WTC11 (cell line): Measurements from ENCODE around the gene GABRG1. TPM values are rescaled to one million over a fixed set of nuclear protein-coding genes. Genes with fewer than 3 reads are reported as not detected.
A peak's percentile ranks its signal among the peaks of the same experiment; 100 is the strongest.

Experiments
- ATAC-seq: fragments of 200-7000 bp; cut with Tn5 transposase; 2 replicates; pipeline ENCODE4 v1.10.0; 2021; ENCODE audit warnings: mild to moderate bottlenecking, moderate library complexity
- Bru-seq: library from RNA; stranded (reverse); fragments of 400-500 nt; gene quantifications from one replicate; lab custom pipeline; 2021; lab: Mats Ljungman, UMichigan
- CTCF ChIA-PET: fragments of 300-600 bp; sonication (Branson Sonifier 250); formaldehyde crosslinking; loops from one replicate; lab custom pipeline; 2021; ENCODE audit warnings: antibody characterized with exemption; lab: Charles Lee
- POLR2A ChIA-PET: fragments of 350-600 bp; sonication (Branson Sonifier 250); formaldehyde crosslinking; loops from one replicate; lab custom pipeline; 2021; ENCODE audit warnings: antibody characterized with exemption; lab: Charles Lee
- DNase-seq: peaks from one replicate; pipeline ENCODE4 v3.0.0; 2021; ENCODE audit warnings: low spot score
- H3K27ac Mint-ChIP-seq: 2 replicates; pipeline ENCODE4 v1.8.0; 2021; ENCODE audit warnings: mixed read lengths
- H3K27me3 Mint-ChIP-seq: 2 replicates; pipeline ENCODE4 v1.8.0; 2021; ENCODE audit warnings: low read depth, mild to moderate bottlenecking, moderate library complexity, mixed read lengths
- H3K36me3 Mint-ChIP-seq: 2 replicates; pipeline ENCODE4 v1.8.0; 2021; ENCODE audit warnings: mixed read lengths
- H3K4me1 Mint-ChIP-seq: 2 replicates; pipeline ENCODE4 v1.8.0; 2022; ENCODE audit warnings: mixed read lengths
- H3K4me3 Mint-ChIP-seq: 2 replicates; pipeline ENCODE4 v1.8.0; 2021; ENCODE audit warnings: mild to moderate bottlenecking, moderate library complexity, mixed read lengths
- H3K9me3 Mint-ChIP-seq: 2 replicates; pipeline ENCODE4 v1.8.0; 2021; ENCODE audit warnings: mixed read lengths
- ATF1 ChIP-seq: sonication (generic); formaldehyde crosslinking; IDR thresholded peaks from 2 replicates; pipeline ENCODE4 v1.8.1; 2023; ENCODE audit warnings: mild to moderate bottlenecking, moderate library complexity, missing genetic modification reagents
- CREB1 ChIP-seq: sonication (generic); formaldehyde crosslinking; IDR thresholded peaks from 2 replicates; pipeline ENCODE4 v1.8.0; 2023; ENCODE audit warnings: mild to moderate bottlenecking, missing genetic modification reagents
- ESRRA ChIP-seq: sonication (generic); formaldehyde crosslinking; IDR thresholded peaks from 2 replicates; pipeline ENCODE4 v1.8.1; 2022; ENCODE audit warnings: mild to moderate bottlenecking, missing genetic modification reagents, borderline replicate concordance
- ETV6 ChIP-seq: sonication (generic); formaldehyde crosslinking; IDR thresholded peaks from 2 replicates; pipeline ENCODE4 v1.8.1; 2022; ENCODE audit warnings: mild to moderate bottlenecking, missing genetic modification reagents
- FOXP1 ChIP-seq: sonication (generic); formaldehyde crosslinking; IDR thresholded peaks from 2 replicates; pipeline ENCODE4 v1.8.0; 2022; ENCODE audit warnings: missing genetic modification reagents, mild to moderate bottlenecking, moderate library complexity, borderline replicate concordance
- GRHL2 ChIP-seq: fragments of 250-450 bp; sonication (Bioruptor Pico); IDR thresholded peaks from 2 replicates; pipeline ENCODE4 v1.8.0; 2022; ENCODE audit warnings: mild to moderate bottlenecking, moderate library complexity; ENCODE audit not compliant: insufficient replicate concordance, severe bottlenecking
- HMGA2 ChIP-seq: fragments of 250-450 bp; sonication (Bioruptor Pico); IDR thresholded peaks from 2 replicates; pipeline ENCODE4 v1.4.0; 2021; ENCODE audit warnings: mild to moderate bottlenecking, moderate library complexity
- MYBL2 ChIP-seq: sonication (generic); formaldehyde crosslinking; IDR thresholded peaks from 2 replicates; pipeline ENCODE4 v1.8.1; 2023; ENCODE audit warnings: mild to moderate bottlenecking, moderate library complexity, missing genetic modification reagents
- NFYB ChIP-seq: sonication (generic); formaldehyde crosslinking; conservative IDR thresholded peaks from 2 replicates; pipeline ENCODE4 v1.8.0; 2022; ENCODE audit warnings: low read depth, missing genetic modification reagents
- NR1H2 ChIP-seq: sonication (generic); formaldehyde crosslinking; IDR thresholded peaks from 2 replicates; pipeline ENCODE4 v1.9.0; 2021; ENCODE audit warnings: mild to moderate bottlenecking, moderate library complexity, missing genetic modification reagents
- NR2C2 ChIP-seq: sonication (generic); formaldehyde crosslinking; IDR thresholded peaks from 2 replicates; pipeline ENCODE4 v1.8.0; 2022; ENCODE audit warnings: mild to moderate bottlenecking, missing genetic modification reagents
- PRRX2 ChIP-seq: fragments of 250-450 bp; sonication (Bioruptor Pico); IDR thresholded peaks from 2 replicates; pipeline ENCODE4 v1.8.0; 2021; ENCODE audit warnings: mild to moderate bottlenecking
- SMAD4 ChIP-seq: sonication (generic); formaldehyde crosslinking; IDR thresholded peaks from 2 replicates; pipeline ENCODE4 v1.8.0; 2022; ENCODE audit warnings: mild to moderate bottlenecking, missing genetic modification reagents
- TEAD1 ChIP-seq: sonication (generic); formaldehyde crosslinking; IDR thresholded peaks from 2 replicates; pipeline ENCODE4 v1.8.0; 2022; ENCODE audit warnings: mild to moderate bottlenecking, missing genetic modification reagents
- USF2 ChIP-seq: sonication (generic); formaldehyde crosslinking; IDR thresholded peaks from 2 replicates; pipeline ENCODE4 v1.8.1; 2023; ENCODE audit warnings: mild to moderate bottlenecking, missing genetic modification reagents, moderate library complexity
- ZNF232 ChIP-seq: sonication (generic); formaldehyde crosslinking; IDR thresholded peaks from 2 replicates; pipeline ENCODE4 v1.8.0; 2022; ENCODE audit warnings: mild to moderate bottlenecking, missing genetic modification reagents
- ZNF396 ChIP-seq: fragments of 250-450 bp; sonication (Bioruptor Pico); IDR thresholded peaks from 2 replicates; pipeline ENCODE4 v1.8.0; 2021; ENCODE audit warnings: mild to moderate bottlenecking, moderate library complexity, borderline replicate concordance
- ZNF416 ChIP-seq: fragments of 250-450 bp; sonication (Bioruptor Pico); IDR thresholded peaks from 2 replicates; pipeline ENCODE4 v1.9.0; 2021; ENCODE audit warnings: mild to moderate bottlenecking, inconsistent platforms
- ZNF425 ChIP-seq: fragments of 250-450 bp; sonication (Bioruptor Pico); conservative IDR thresholded peaks from 2 replicates; pipeline ENCODE4 v1.9.0; 2021; ENCODE audit warnings: mild to moderate bottlenecking
- ZNF512 ChIP-seq: sonication (generic); formaldehyde crosslinking; IDR thresholded peaks from 2 replicates; pipeline ENCODE4 v1.8.1; 2022; ENCODE audit warnings: missing genetic modification reagents, borderline replicate concordance
- long read RNA-seq, 3 experiments: library from RNA in 1 of 3; library from capped mRNA in 1 of 3; library from polyadenylated mRNA in 1 of 3; unstranded in 2 of 3; stranded (forward) in 1 of 3; transcript quantifications; one replicate each; pipeline ENCODE4 v2.0.0, GENCODE V29; 2021
- total RNA-seq: library from RNA; stranded (reverse); gene quantifications from 3 replicates; pipeline ENCODE4 v1.2.3, GENCODE V29; 2021
- TF ChIP-seq, protein P1 (sequence below): sonication (generic); formaldehyde crosslinking; IDR thresholded peaks from 2 replicates; pipeline ENCODE4 v1.8.0; 2022; ENCODE audit warnings: mild to moderate bottlenecking, missing genetic modification reagents

GABRG1 gene
- 0.17 to 0.34 TPM (median 0.30 TPM) in 3 replicates for total RNA-seq
- percentile 25 among the genes with signal in this experiment for Bru-seq, nascent RNA
- long read RNA-seq, experiment 1 = 0 reads
- long read RNA-seq, experiment 2, partial matches to known transcripts = 1 of 1 reads
- long read RNA-seq, experiment 2, other reads (novel, unspliced or antisense) = 0 of 1 reads
- long read RNA-seq, experiment 3 = 0 reads

DNA sequence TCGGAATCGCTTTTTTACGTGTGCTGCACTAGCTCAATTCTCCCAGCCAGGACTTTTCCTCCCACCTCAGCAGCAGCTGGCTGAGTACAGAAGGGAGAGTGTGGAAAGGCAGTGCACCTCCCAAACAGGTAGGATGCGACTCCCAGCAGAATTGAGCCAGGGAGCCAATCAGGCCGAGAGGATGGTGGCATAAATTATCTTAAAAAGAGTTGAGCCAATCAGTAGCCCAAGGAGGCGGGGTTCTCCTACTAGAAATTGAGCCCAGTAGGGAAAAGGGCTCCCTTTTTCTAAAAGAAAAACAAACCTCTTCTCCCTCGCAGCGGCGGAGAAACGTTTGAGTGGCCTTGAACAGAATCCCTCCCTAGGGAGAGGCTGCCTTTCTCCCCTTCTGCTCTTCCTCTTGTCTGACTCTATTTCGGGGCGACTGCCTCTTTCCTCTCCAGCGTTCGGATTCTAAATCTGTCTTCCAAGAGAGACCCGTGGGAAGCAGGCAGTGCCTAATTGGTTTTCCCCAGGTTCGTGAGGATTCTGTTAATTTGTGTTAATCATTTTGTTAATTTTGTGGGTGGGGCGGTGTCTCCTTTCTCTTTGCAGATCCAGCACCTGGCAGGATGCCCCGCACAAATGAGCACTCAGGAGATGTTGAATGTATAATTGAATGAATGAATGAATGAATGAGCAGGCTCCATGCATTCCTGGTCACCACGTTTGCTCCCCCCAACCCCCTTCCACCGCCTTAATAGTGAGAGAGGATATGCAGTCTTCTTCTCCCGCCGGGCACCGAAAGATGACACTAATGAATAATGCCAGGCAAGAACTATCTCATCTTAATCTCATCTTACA is at the start of gene GABRG1:
GABRG1 (minus strand) TSS at position 142 of the 843 bp plus-strand sequence; CDS start at position 1, 141 bp downstream.
- CTCF ChIA-PET = no interaction called here
- peak; percentile 99 for ATAC-seq
- Mint-ChIP-seq H3K27me3 (peaks cover 12% of the 10 kb centered on the region), H3K4me3 (peak within 1 kb of the TSS; percentile 89), H3K36me3 (no peaks in the 10 kb centered on the region), H3K4me1 (peaks cover 20% of the 10 kb centered on the region), H3K9me3 (no peaks in the 10 kb centered on the region), H3K27ac (peak within 1 kb of the TSS; percentile 79)
- POLR2A ChIA-PET = no interaction called here
- DNase-seq = peak; percentile 71
- no peak for TF ChIP-seq TEAD1 (CRISPR knock-in tag)
- peak; percentile 56 for TF ChIP-seq NFYB (CRISPR knock-in tag)
- TF ChIP-seq, all 79 proteins: peak for 1

- peaks cover 38% of the 10 kb centered on the region for H3K9me3 Mint-ChIP-seq
- no peaks in the 10 kb centered on the region for H3K36me3 Mint-ChIP-seq
- POLR2A ChIA-PET = no interaction called here
- H3K4me1 Mint-ChIP-seq = peaks cover 7% of the 10 kb centered on the region
- no peak for TF ChIP-seq USF2 (CRISPR knock-in tag)
- no peak overlapping the region for H3K4me3 Mint-ChIP-seq
- ATAC-seq (peak; percentile 26), DNase-seq (no peak)
- CTCF ChIA-PET = no interaction called here
- no peaks in the 10 kb centered on the region for H3K27me3 Mint-ChIP-seq
- no peak overlapping the region for H3K27ac Mint-ChIP-seq
Observed at GRCh38 chr4:46146993-46147392, 23.1 kb upstream of the GABRG1 start.

DNA sequence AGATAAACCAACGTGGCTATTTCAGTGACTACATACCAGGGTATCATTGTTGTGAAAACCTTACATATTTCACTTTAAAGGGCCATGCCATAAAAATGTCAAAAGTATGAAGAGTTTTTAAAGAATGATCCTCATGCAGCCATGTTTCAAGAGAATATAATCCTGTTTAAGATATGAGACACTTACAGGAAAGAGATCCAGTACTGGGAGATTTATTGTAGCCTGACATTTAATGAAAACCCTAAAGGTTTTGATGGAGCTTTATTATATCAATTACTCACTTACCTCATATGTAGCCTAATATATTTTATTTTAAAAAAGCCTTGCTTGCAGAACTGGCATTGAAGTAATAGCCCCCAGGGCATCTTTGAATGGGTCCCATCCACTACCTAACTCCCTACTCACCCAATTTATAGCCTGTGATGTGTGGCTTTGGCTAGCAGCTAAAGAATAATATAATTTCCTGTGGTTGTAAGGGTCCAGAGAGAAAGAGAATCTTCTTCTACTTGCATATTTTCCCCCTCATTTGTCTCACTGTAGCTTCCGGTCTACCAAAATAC is 7.7 kb upstream of the GABRG1 start:
- no peaks in the 10 kb centered on the region for H3K9me3 Mint-ChIP-seq
- ATAC-seq = no peak
- no peaks in the 10 kb centered on the region for H3K36me3 Mint-ChIP-seq
- TF ChIP-seq ZNF425 (CRISPR knock-in tag) (no peak), FOXP1 (no peak), NFYB (CRISPR knock-in tag) (no peak)
- TF ChIP-seq, protein P1, sequence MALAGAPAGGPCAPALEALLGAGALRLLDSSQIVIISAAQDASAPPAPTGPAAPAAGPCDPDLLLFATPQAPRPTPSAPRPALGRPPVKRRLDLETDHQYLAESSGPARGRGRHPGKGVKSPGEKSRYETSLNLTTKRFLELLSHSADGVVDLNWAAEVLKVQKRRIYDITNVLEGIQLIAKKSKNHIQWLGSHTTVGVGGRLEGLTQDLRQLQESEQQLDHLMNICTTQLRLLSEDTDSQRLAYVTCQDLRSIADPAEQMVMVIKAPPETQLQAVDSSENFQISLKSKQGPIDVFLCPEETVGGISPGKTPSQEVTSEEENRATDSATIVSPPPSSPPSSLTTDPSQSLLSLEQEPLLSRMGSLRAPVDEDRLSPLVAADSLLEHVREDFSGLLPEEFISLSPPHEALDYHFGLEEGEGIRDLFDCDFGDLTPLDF (CRISPR knock-in tag) = no peak
- ChIA-PET CTCF (no interaction called here), POLR2A (no interaction called here)
- no peak for DNase-seq
- H3K4me1 Mint-ChIP-seq = no peaks in the 10 kb centered on the region
- H3K4me3 Mint-ChIP-seq = no peak overlapping the region
- no peak overlapping the region for H3K27ac Mint-ChIP-seq
- H3K27me3 Mint-ChIP-seq = peaks cover 3% of the 10 kb centered on the region; the same call in 1 of the 2 replicates

- CTCF ChIA-PET = interaction anchor here (0.5 kb wide), 1 partner anchor 1631 kb away, joined by 5 read pairs; no protein-coding TSS in a partner anchor
- Mint-ChIP-seq H3K4me3 (peak overlapping the region; percentile 89), H3K36me3 (no peaks in the 10 kb centered on the region), H3K9me3 (no peaks in the 10 kb centered on the region), H3K27me3 (peaks cover 12% of the 10 kb centered on the region), H3K4me1 (peaks cover 20% of the 10 kb centered on the region), H3K27ac (no peak overlapping the region)
- POLR2A ChIA-PET = no interaction called here
- ATAC-seq = peak; percentile 28
- peak; percentile 66 for DNase-seq
- no peak for TF ChIP-seq SMAD4 (CRISPR knock-in tag)
- no peak for TF ChIP-seq ETV6 (CRISPR knock-in tag)
- no peak for TF ChIP-seq MYBL2 (CRISPR knock-in tag)
- TF ChIP-seq NR1H2 (CRISPR knock-in tag) = no peak
- no peak for TF ChIP-seq PRRX2 (CRISPR knock-in tag)
- no peak for TF ChIP-seq HMGA2
- no peak for TF ChIP-seq ZNF396 (CRISPR knock-in tag)
- TF ChIP-seq NR2C2 = no peak
- TF ChIP-seq ATF1 (CRISPR knock-in tag) = no peak
- no peak for TF ChIP-seq GRHL2 (CRISPR knock-in tag)
- no peak for TF ChIP-seq ZNF232 (CRISPR knock-in tag)
- no peak for TF ChIP-seq ZNF512
- no peak for TF ChIP-seq CREB1 (CRISPR knock-in tag)
- no peak for TF ChIP-seq ESRRA (CRISPR knock-in tag)
- TF ChIP-seq ZNF416 (CRISPR knock-in tag) = no peak
Observed at GRCh38 chr4:46124773-46125413, 1.0 kb upstream of the GABRG1 start.
